Nephron progenitor cell (in vitro differentiated cells): ENCODE results near the gene SPAG9.

ENCODE experiments used
- DNase-seq: peaks from one replicate; pipeline ENCODE4 v3.0.0; 2021
- H3K27ac Mint-ChIP-seq: 2 replicates; pipeline ENCODE4 v1.8.0; 2021; ENCODE audit warnings: mild to moderate bottlenecking, moderate library complexity, mixed read lengths
- H3K27me3 Mint-ChIP-seq: 2 replicates; pipeline ENCODE4 v1.8.0; 2021; ENCODE audit warnings: mild to moderate bottlenecking, low read depth, mixed read lengths; ENCODE audit not compliant: poor library complexity
- H3K36me3 Mint-ChIP-seq: 2 replicates; pipeline ENCODE4 v1.8.0; 2021; ENCODE audit warnings: low read depth, mixed read lengths
- H3K4me1 Mint-ChIP-seq: 2 replicates; pipeline ENCODE4 v1.8.0; 2021; ENCODE audit warnings: mixed read lengths
- H3K4me3 Mint-ChIP-seq: 2 replicates; pipeline ENCODE4 v1.8.0; 2021; ENCODE audit warnings: mild to moderate bottlenecking, moderate library complexity, mixed read lengths
- H3K9me3 Mint-ChIP-seq: 2 replicates; pipeline ENCODE4 v1.8.0; 2021; ENCODE audit warnings: mild to moderate bottlenecking, moderate library complexity, mixed read lengths
- CTCF ChIP-seq: fragments of 200-600 bp; sonication (generic); IDR thresholded peaks from 2 replicates; pipeline ENCODE4 v1.5.0; 2021; ENCODE audit warnings: antibody characterized with exemption

SPAG9 gene

GRCh38 chr17:50928646-50929045 is 192.0 kb downstream of the SPAG9 start:
- Mint-ChIP-seq H3K27me3 (peaks cover 38% of the 10 kb centered on the region), H3K4me3 (no peak overlapping the region), H3K36me3 (no peaks in the 10 kb centered on the region), H3K4me1 (peaks cover 43% of the 10 kb centered on the region), H3K27ac (no peak overlapping the region), H3K9me3 (no peaks in the 10 kb centered on the region)
- TF ChIP-seq CTCF = no peak
- DNase-seq = no peak

- Mint-ChIP-seq H3K27ac (no peak overlapping the region), H3K36me3 (no peaks in the 10 kb centered on the region), H3K9me3 (no peaks in the 10 kb centered on the region), H3K4me3 (no peak overlapping the region), H3K4me1 (peaks cover 54% of the 10 kb centered on the region), H3K27me3 (peaks cover 38% of the 10 kb centered on the region)
- DNase-seq = no peak
- no peak for TF ChIP-seq CTCF
Observed at GRCh38 chr17:50927287-50927686, 193.4 kb downstream of the SPAG9 start.

- Mint-ChIP-seq H3K27me3 (peaks cover 40% of the 10 kb centered on the region), H3K4me1 (peaks cover 53% of the 10 kb centered on the region), H3K36me3 (no peaks in the 10 kb centered on the region), H3K27ac (no peak overlapping the region), H3K9me3 (no peaks in the 10 kb centered on the region), H3K4me3 (no peak overlapping the region)
- no peak for DNase-seq
- TF ChIP-seq CTCF = no peak
Observed at GRCh38 chr17:50926523-50926922, 194.1 kb downstream of the SPAG9 start.

GRCh38 chr17:50925296-50925891 is 195.3 kb downstream of the SPAG9 start:
- Mint-ChIP-seq H3K4me3 (no peak overlapping the region), H3K36me3 (no peaks in the 10 kb centered on the region), H3K4me1 (peaks cover 53% of the 10 kb centered on the region), H3K27ac (peak overlapping the region; percentile 68), H3K9me3 (no peaks in the 10 kb centered on the region), H3K27me3 (peaks cover 41% of the 10 kb centered on the region)
- no peak for DNase-seq
- no peak for TF ChIP-seq CTCF

GRCh38 chr17:50924800-50925199 is 195.9 kb downstream of the SPAG9 start:
- DNase-seq = no peak
- H3K36me3 Mint-ChIP-seq = no peaks in the 10 kb centered on the region
- H3K4me3 Mint-ChIP-seq = no peak overlapping the region
- H3K27me3 Mint-ChIP-seq = peaks cover 36% of the 10 kb centered on the region
- H3K9me3 Mint-ChIP-seq = no peaks in the 10 kb centered on the region
- peak overlapping the region; percentile 68 for H3K27ac Mint-ChIP-seq
- H3K4me1 Mint-ChIP-seq = peaks cover 53% of the 10 kb centered on the region
- TF ChIP-seq CTCF = no peak

GRCh38 chr17:50924300-50924699 is 196.4 kb downstream of the SPAG9 start:
- peaks cover 53% of the 10 kb centered on the region for H3K4me1 Mint-ChIP-seq
- H3K4me3 Mint-ChIP-seq = no peak overlapping the region
- H3K27ac Mint-ChIP-seq = no peak overlapping the region
- DNase-seq = no peak
- no peaks in the 10 kb centered on the region for H3K36me3 Mint-ChIP-seq
- H3K27me3 Mint-ChIP-seq = peaks cover 37% of the 10 kb centered on the region
- no peaks in the 10 kb centered on the region for H3K9me3 Mint-ChIP-seq
- no peak for TF ChIP-seq CTCF
